H1 (cell line): ENCODE measurements around the gene SLC26A9. TPM values are rescaled to one million over a fixed set of nuclear protein-coding genes. Genes with fewer than 3 reads are reported as not detected.

Experiments
- CHD1 ChIP-seq: IDR thresholded peaks from 2 replicates; pipeline ENCODE4 v1.6.1; 2012; ENCODE audit warnings: low read depth, low read length, improper control_type of control experiment
- EZH2 ChIP-seq: fragments of 200-600 bp; sonication (generic); IDR thresholded peaks from 2 replicates; pipeline ENCODE4 v1.7.1; 2012; ENCODE audit warnings: low read depth, mild to moderate bottlenecking, moderate library complexity, low read length, inconsistent platforms; ENCODE audit not compliant: severe bottlenecking
- GABPA ChIP-seq: IDR thresholded peaks from 2 replicates; pipeline ENCODE4 v1.6.1; 2011; ENCODE audit warnings: mild to moderate bottlenecking, low read length, moderate library complexity, borderline replicate concordance; ENCODE audit not compliant: insufficient read depth
- NANOG ChIP-seq: IDR thresholded peaks from 2 replicates; pipeline ENCODE4 v1.6.1; 2011; ENCODE audit warnings: low read length, low read depth, mild to moderate bottlenecking, inconsistent platforms; ENCODE audit not compliant: insufficient read depth, poor library complexity, severe bottlenecking
- POLR2AphosphoS5 ChIP-seq: IDR thresholded peaks from 2 replicates; pipeline ENCODE4 v1.6.1; 2011; ENCODE audit warnings: low read depth, low read length
- SAP30 ChIP-seq: fragments of 300-600 bp; sonication (generic); IDR thresholded peaks from 2 replicates; pipeline ENCODE4 v1.7.1; 2012; ENCODE audit warnings: low read length, moderate library complexity, mild to moderate bottlenecking, inconsistent platforms; ENCODE audit not compliant: insufficient read depth, insufficient replicate concordance
- SP4 ChIP-seq: IDR thresholded peaks from 2 replicates; pipeline ENCODE4 v1.6.1; 2012; ENCODE audit warnings: low read length, inconsistent platforms
- YY1 ChIP-seq: IDR thresholded peaks from 2 replicates; pipeline ENCODE4 v1.6.1; 2011; ENCODE audit warnings: low read depth, mild to moderate bottlenecking, low read length
- polyA plus RNA-seq, 7 experiments: library from polyadenylated mRNA; depleted of rRNA in 3 of 7; stranded (reverse) in 5 of 7; unstranded in 2 of 7; fragments of >200 nt in 5 of 7; fragments of 200-250 nt in 2 of 7; gene quantifications; 1 replicate in 5 of 7; 2 replicates in 1 of 7; 4 replicates in 1 of 7; pipeline versions ENCODE4 v1.2.1 to v1.2.3, GENCODE V29; 2011 to 2013; ENCODE audit warnings: missing spikeins in 2 of 7, mixed read lengths in 2 of 7
- total RNA-seq: library from RNA; stranded (reverse); fragmentation: NEBNext Ultra II Directional; extraction: Animal tissue kit (Norgen Biotek cat#: 25700); gene quantifications from 2 replicates; pipeline ENCODE4 v1.2.1, GENCODE V29; 2021
- TF ChIP-seq, protein P1 (sequence below): IDR thresholded peaks from 2 replicates; pipeline ENCODE4 v1.6.1; 2012; ENCODE audit warnings: inconsistent platforms
- TF ChIP-seq, protein P2 (sequence below): IDR thresholded peaks from 2 replicates; pipeline ENCODE4 v1.6.1; 2012; ENCODE audit warnings: low read length, inconsistent platforms

The SLC26A9 gene
- total and polyA plus RNA-seq, 2 of the 8 experiments (the other 6 are each of a cell fraction or from before 2014, with no cell fraction given), result not detected

DNA sequence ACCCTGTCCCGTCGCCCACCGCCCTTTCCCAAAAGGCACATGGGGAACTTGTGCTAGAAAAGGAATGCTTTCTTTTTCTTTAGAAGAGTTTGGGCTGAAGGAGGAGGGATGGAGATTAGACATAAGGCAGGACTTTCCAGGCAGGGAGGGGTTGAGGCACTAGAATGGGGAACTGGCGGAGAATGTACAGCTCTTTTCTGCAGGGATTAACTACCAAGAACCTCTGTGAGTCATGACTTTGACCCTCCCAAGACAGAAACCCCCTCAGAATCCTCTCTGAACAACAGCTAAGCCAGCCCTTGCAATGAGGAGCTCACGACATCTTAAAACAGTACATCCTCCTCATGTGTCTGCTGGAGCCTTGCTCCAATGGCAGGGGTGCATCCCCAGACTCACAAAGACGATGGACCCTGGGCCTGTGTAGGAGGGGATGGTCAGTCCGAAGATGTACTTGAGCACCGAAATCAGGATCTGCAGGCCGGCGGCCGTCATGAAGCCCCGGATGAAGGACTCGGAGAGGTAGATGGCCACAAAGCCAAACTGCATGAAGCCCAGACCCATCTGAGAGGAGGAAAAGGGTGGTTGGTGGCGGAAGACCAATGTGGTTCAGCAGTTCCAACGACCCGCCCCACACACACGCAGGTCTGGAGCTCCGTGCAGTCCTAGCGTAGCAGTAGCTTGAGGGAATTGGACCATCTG, 13.6 kb downstream of the SLC26A9 start (continued):
- TF ChIP-seq, protein P1, sequence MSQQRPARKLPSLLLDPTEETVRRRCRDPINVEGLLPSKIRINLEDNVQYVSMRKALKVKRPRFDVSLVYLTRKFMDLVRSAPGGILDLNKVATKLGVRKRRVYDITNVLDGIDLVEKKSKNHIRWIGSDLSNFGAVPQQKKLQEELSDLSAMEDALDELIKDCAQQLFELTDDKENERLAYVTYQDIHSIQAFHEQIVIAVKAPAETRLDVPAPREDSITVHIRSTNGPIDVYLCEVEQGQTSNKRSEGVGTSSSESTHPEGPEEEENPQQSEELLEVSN, result no peak
- no peak for TF ChIP-seq YY1
- TF ChIP-seq, protein P2, sequence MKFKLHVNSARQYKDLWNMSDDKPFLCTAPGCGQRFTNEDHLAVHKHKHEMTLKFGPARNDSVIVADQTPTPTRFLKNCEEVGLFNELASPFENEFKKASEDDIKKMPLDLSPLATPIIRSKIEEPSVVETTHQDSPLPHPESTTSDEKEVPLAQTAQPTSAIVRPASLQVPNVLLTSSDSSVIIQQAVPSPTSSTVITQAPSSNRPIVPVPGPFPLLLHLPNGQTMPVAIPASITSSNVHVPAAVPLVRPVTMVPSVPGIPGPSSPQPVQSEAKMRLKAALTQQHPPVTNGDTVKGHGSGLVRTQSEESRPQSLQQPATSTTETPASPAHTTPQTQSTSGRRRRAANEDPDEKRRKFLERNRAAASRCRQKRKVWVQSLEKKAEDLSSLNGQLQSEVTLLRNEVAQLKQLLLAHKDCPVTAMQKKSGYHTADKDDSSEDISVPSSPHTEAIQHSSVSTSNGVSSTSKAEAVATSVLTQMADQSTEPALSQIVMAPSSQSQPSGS, result no peak
- no peak for TF ChIP-seq SAP30
- TF ChIP-seq NANOG, result no peak
- TF ChIP-seq POLR2AphosphoS5, result no peak
- no peak for TF ChIP-seq GABPA
- TF ChIP-seq SP4, result no peak
- no peak for TF ChIP-seq EZH2
- no peak for TF ChIP-seq CHD1
